ENCODE results near the gene GNAS-AS1.

DNA sequence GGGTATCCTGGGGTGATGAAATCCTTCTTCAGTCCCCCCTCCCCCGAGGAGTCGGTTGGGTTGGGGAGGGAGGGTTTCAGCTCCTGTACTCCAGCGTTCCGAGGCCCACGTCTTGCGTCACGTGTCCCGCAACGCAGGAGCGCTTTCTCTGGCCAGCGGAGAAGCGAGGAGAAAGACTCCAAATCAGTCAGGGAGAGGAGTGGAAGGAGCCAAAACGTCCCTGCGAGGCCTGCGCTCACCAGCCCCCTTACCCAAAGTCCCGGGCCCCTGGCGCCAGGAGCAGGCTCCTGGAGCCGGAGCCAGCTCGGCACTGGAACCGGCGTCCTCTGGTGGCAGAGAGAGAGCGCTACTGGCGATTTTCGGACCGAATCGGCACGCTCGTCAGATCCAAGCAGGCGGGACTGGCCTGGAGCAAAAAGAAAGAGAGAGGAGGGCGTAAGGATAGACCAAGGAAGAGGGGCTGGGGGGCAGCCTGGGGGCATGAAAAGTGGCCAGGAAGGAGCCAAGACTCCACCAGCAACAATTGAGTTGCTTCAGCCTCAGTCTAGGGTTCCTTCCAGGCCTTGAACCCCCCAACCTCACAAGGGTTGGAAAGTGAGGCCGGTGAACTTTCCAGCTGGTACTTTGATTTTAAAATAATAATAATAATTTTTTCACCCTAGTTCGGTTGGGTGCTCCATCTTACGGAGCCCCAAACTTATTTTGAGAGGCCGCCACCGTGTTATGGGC, 2.0 kb upstream of the GNAS-AS1 start, which contains the start of gene GNAS:
- TF ChIP-seq ZNF274 (IDR thresholded peaks at IDR 0.05; ENCODE audit: low read depth, low read length) (no peak), YY1 (IDR thresholded peaks at IDR 0.05; ENCODE audit: insufficient read depth, insufficient read length) (no peak), SUZ12 (IDR thresholded peaks at IDR 0.05; ENCODE audit: extremely low read depth, insufficient read depth, insufficient read length) (no peak)

Measured in NT2/D1 (cell line).